GM13976 (cell line): Measurements from ENCODE around the gene YWHAE.
"Not testable (repeated sequence)": the region's sequence is repeated elsewhere in the genome, so short reads cannot be mapped to it uniquely, and the experiment has no call there.

ENCODE experiments used
- DNase-seq: peaks from one replicate; pipeline ENCODE4 v3.0.0; 2012; ENCODE audit warnings: low spot score
- in situ Hi-C: fragments of 300-500 bp; cut with MboI; formaldehyde crosslinking; loops from one replicate; pipeline ENCODE4 v1.12.0; 2022; ENCODE audit warnings: low sequenced_read_pairs, mixed read lengths, inconsistent platforms; ENCODE audit not compliant: unreplicated experiment
- TF ChIP-seq, protein P1 (sequence below): IDR thresholded peaks from 2 replicates; pipeline ENCODE4 v1.5.1; 2012; ENCODE audit warnings: borderline replicate concordance, mild to moderate bottlenecking; ENCODE audit not compliant: insufficient read depth; ENCODE audit errors: extremely low read depth, missing control alignments, control extremely low read depth

The YWHAE gene

DNA sequence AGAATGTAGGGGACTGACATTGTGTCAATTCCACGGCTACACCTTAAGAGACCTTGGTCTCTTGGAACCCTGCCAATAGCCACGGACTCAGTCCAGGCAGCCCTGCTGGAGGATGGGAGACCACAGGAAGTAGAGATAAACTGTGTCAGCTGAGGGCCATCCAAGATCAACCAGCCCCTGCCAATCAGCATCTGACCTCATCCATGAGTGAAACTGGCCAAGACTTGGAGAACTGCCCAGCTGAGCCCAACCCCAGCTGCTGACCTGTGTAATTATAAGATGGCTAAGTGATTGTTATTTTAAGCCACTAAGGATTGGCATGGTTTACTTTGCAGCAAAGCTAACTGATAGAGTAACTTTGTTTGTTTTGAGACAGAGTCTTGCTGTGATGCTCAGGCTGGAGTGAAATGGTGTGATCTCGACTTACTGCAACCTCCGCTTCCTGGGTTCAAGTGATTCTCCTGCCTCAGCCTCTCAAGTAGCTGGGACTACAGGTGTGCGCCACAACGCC, 13.3 kb upstream of the YWHAE start:
- in situ Hi-C loops, result no loop called here
- TF ChIP-seq, protein P1, sequence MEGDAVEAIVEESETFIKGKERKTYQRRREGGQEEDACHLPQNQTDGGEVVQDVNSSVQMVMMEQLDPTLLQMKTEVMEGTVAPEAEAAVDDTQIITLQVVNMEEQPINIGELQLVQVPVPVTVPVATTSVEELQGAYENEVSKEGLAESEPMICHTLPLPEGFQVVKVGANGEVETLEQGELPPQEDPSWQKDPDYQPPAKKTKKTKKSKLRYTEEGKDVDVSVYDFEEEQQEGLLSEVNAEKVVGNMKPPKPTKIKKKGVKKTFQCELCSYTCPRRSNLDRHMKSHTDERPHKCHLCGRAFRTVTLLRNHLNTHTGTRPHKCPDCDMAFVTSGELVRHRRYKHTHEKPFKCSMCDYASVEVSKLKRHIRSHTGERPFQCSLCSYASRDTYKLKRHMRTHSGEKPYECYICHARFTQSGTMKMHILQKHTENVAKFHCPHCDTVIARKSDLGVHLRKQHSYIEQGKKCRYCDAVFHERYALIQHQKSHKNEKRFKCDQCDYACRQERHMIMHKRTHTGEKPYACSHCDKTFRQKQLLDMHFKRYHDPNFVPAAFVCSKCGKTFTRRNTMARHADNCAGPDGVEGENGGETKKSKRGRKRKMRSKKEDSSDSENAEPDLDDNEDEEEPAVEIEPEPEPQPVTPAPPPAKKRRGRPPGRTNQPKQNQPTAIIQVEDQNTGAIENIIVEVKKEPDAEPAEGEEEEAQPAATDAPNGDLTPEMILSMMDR, result no peak
- DNase-seq, result no peak

DNA sequence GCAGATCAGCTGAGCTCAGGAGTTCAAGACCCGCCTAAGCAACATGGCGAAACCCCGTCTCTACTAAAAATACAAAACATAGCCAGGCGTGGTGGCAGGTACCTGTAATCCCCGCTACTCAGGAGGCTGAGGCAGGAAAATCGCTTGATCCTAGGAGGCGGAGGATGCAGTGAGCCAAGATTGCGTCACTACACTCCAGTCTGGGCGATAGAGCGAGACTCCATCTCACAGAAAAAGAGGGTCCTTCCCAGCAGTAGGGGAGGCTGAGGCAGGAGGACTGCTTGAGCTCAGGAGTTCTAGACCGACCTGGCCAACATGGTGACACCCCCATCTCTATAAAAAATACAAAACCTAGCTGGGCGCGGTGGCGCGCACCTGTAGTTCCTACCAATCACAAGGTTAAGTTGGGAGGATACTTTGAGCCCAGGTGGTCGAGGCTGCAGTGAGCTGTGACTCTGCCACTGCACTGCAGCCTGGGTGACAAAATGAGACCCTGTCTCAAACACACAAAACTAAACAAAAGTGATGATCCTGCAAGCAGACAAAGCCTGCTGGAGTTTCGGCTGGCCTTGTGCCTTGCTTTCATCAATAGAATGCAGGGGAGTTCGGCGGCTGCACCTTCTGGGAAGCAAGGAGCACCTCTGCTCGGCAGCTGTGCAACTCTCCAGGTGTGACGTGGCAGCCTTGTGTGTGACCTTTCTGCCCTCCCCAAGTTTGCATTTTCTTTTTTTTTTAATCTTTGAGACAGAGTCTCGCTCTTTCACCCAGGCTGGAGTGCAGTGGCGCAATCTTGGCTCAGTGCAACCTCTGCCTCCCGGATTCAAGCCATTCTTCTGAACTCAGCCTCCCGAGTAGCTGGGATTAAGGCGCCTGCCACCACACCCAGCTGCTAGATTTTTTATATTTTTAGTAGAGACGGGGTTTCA, 12.4 kb upstream of the YWHAE start:
- in situ Hi-C loops, result no loop called here
- TF ChIP-seq, protein P1, result no peak
- DNase-seq, result no peak

DNA sequence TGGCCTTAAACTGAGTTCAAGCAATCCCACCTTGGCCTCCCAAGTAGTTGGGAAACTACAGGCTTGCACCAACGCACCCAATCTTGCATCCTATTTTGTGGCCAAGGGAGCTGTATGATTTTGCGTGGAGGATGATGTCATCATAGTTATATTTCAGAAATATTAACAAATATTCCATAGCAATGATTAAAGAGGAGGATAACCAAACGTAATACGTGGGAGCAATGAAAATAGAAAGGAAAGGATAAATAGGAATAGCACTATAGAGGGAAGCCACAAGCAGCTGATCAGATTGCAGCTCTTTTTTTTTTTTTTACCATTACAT, 2.2 kb upstream of the YWHAE start:
- in situ Hi-C loops, result no loop called here
- no peak for DNase-seq
- TF ChIP-seq, protein P1, result no peak

DNA sequence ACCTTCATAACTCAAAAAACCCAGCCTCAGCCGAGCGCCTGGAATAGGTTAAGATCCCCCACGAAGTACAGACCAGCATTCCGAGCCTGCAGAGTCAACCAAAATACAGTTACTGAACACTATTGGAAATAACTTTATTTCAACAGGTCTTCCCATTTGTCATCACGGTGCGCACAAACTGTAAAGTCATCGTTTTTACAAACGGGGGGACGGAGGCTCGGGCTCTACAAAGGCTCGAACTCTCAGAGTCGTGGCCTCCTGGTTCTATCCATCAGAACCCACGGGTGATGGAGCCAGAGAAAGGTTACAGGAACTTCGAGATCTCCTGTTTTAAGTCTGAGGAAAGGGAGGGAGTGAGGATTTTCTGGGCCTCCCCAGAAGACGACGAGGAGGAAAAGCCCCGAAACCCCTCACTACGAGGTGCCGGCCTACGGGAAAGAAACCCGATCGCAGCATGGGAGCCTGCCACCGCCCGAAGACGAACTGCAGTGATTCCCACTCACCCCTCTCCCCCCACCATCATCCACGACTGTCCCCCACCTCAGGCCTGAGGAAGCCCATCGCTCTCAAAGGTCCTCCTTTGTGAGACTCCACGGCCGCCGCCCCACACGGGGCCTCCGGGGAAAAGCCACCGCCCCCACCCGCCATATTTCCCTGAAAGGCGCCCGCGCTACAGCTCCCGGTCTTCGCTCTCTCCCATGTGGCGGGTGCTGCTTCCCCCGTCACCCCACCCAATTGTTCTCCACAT, 917 bp downstream of the YWHAE start:
- in situ Hi-C loops, result no loop called here

DNA sequence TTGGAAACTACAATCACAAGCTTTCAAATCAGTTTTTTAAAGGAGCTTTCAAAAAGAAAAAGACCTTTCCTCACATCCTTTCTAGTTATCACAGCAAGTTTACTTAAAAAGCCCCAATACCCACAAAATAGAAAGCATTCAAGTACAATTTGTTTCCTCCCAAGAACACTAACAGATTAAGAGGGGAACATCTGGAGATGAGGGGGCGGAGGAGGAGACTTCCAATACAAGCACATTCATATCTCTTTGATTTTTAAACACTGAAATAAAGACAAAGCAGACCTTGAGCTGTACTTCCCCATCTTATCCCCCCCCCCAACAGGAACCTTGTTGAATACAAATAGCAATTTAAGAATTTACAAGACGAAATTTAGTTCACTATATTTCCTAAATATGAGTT, 2.0 kb downstream of the YWHAE start:
- DNase-seq, result no peak
- in situ Hi-C loops, result no loop called here
- TF ChIP-seq, protein P1, result no peak

More for the DNA sequence above, 917 bp downstream of the YWHAE start:
- no peak for DNase-seq
- TF ChIP-seq, protein P1, result no peak

DNA sequence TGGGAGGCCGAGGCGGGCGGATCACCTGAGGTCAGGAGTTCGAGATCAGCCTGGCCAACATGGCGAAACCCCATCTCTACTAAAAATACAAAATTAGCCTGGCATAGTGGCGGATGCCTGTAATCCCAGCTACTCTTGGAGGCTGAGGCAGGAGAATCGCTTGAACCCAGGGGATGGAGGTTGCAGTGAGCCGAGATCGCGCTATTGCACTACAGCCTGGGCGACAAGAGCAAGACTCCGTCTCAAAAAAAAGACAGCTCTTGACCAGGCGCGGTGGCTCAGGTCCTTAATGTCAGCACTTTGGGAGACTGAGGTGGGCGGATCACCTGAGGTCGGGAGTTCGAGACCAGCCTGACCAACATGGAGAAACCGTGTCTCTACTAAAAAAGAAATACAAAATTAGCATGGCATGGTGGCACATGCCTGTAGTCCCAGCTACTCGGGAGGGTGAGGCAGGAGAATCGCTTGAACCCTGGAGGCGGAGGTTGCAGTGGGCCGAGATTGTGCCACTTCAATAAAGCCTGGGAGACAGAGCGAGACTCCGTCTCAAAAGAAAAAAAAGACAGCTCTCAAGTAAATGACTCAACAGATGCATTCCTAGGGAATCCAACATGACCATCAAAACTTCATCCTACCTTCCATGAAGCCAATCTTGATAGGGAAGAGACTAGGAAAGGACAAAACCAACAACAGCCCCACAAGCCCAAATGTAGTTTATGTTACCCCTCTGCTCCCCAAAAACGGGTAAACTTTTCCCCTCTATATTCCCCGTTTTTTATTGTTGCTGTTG, 4.0 kb downstream of the YWHAE start:
- DNase-seq, in situ Hi-C loops: not testable (repeated sequence)
